ENCODE data around the gene PDK2.

- TF ChIP-seq CREB5 (CRISPR knock-in tag; IDR thresholded peaks at IDR 0.05; ENCODE audit: low read depth) (no peak), TOX (CRISPR knock-in tag; IDR thresholded peaks at IDR 0.05; ENCODE audit: borderline replicate concordance) (no peak), PATZ1 (CRISPR knock-in tag; IDR thresholded peaks at IDR 0.05; ENCODE audit: borderline replicate concordance) (no peak), ZNF8 (CRISPR knock-in tag; IDR thresholded peaks at IDR 0.05) (no peak), ZNF70 (CRISPR knock-in tag; IDR thresholded peaks at IDR 0.05) (no peak), BACH2 (CRISPR knock-in tag; IDR thresholded peaks at IDR 0.05; ENCODE audit: borderline replicate concordance) (no peak)
Measured at GRCh38 chr17:50133769-50134099, 38.6 kb downstream of the PDK2 start.

All from SK-N-SH treated with all-trans-retinoic acid at 6 μM for 48 hours (cell line).